KMS-11 (cell line): Measurements from ENCODE around the gene CD247.

Experiments used
- H2AFZ ChIP-seq: fragments of 200-600 bp; sonication (generic); 2 replicates; pipeline ENCODE4 v1.6.1; 2016; ENCODE audit warnings: antibody characterized with exemption, mixed run types, low read depth
- H3K27ac ChIP-seq: fragments of 200-600 bp; sonication (generic); 2 replicates; pipeline ENCODE4 v1.6.1; 2016; ENCODE audit warnings: mild to moderate bottlenecking, mixed run types
- H3K27me3 ChIP-seq: fragments of 200-600 bp; sonication (generic); 2 replicates; pipeline ENCODE4 v1.6.1; 2017; ENCODE audit warnings: mild to moderate bottlenecking, low read depth, mixed run types, moderate library complexity; ENCODE audit not compliant: insufficient read depth
- H3K36me3 ChIP-seq: fragments of 200-600 bp; sonication (generic); 2 replicates; pipeline ENCODE4 v1.6.1; 2017; ENCODE audit warnings: mild to moderate bottlenecking, mixed run types; ENCODE audit not compliant: insufficient read depth
- H3K4me1 ChIP-seq: fragments of 200-600 bp; sonication (generic); 2 replicates; pipeline ENCODE4 v1.6.1; 2016; ENCODE audit warnings: mild to moderate bottlenecking, low read depth, mixed run types; ENCODE audit not compliant: poor library complexity, severe bottlenecking
- H3K4me2 ChIP-seq: fragments of 200-600 bp; sonication (generic); 2 replicates; pipeline ENCODE4 v1.7.0; 2016; ENCODE audit warnings: mild to moderate bottlenecking, mixed run types
- H3K4me3 ChIP-seq: fragments of 200-600 bp; sonication (generic); IDR thresholded peaks from 2 replicates; pipeline ENCODE4 v1.6.1; 2017; ENCODE audit warnings: low read depth, low read length, mixed read lengths; ENCODE audit not compliant: insufficient read depth
- H3K79me2 ChIP-seq: fragments of 200-600 bp; sonication (generic); 2 replicates; pipeline ENCODE4 v1.6.1; 2016; ENCODE audit warnings: low read depth, mixed run types; ENCODE audit not compliant: insufficient read depth
- H3K9ac ChIP-seq: fragments of 200-600 bp; sonication (generic); 2 replicates; pipeline ENCODE4 v1.6.1; 2016; ENCODE audit warnings: mild to moderate bottlenecking, mixed run types
- H4K20me1 ChIP-seq: fragments of 200-600 bp; sonication (generic); 2 replicates; pipeline ENCODE4 v1.6.1; 2016; ENCODE audit warnings: mild to moderate bottlenecking, mixed run types; ENCODE audit not compliant: insufficient read depth
- CTCF ChIP-seq: fragments of 200-600 bp; sonication (generic); conservative IDR thresholded peaks from 2 replicates; pipeline ENCODE4 v1.6.1; 2017; ENCODE audit warnings: low read depth, mild to moderate bottlenecking, antibody characterized with exemption, low read length, moderate library complexity, mixed read lengths

The CD247 gene

GRCh38 chr1:167526667-167527383 lies 8.5 kb upstream of the CD247 start:
- no peaks in the 10 kb centered on the region for H3K27me3 ChIP-seq
- no peak overlapping the region for H3K4me3 ChIP-seq
- no peak overlapping the region for H3K9ac ChIP-seq
- H3K79me2 ChIP-seq = no peaks in the 10 kb centered on the region
- no peak for TF ChIP-seq CTCF
- H3K36me3 ChIP-seq = no peaks in the 10 kb centered on the region
- no peaks in the 10 kb centered on the region for H3K4me1 ChIP-seq
- no peaks in the 10 kb centered on the region for H4K20me1 ChIP-seq
- no peak overlapping the region for H3K4me2 ChIP-seq
- no peak overlapping the region for H3K27ac ChIP-seq
- H2AFZ ChIP-seq = no peak overlapping the region

GRCh38 chr1:167524651-167525050 lies 6.3 kb upstream of the CD247 start:
- no peak overlapping the region for H3K4me2 ChIP-seq
- H3K27ac ChIP-seq = no peak overlapping the region
- no peaks in the 10 kb centered on the region for H3K4me1 ChIP-seq
- H3K79me2 ChIP-seq = no peaks in the 10 kb centered on the region
- H3K9ac ChIP-seq = no peak overlapping the region
- H3K36me3 ChIP-seq = no peaks in the 10 kb centered on the region
- no peak overlapping the region for H3K4me3 ChIP-seq
- TF ChIP-seq CTCF = no peak
- H4K20me1 ChIP-seq = no peaks in the 10 kb centered on the region
- no peak overlapping the region for H2AFZ ChIP-seq
- no peaks in the 10 kb centered on the region for H3K27me3 ChIP-seq

GRCh38 chr1:167522246-167522645 lies 3.9 kb upstream of the CD247 start:
- H3K27me3 ChIP-seq = no peaks in the 10 kb centered on the region

GRCh38 chr1:167520711-167521206 lies 2.4 kb upstream of the CD247 start:
- Histone ChIP-seq H3K27me3 (no peaks in the 10 kb centered on the region), H3K4me3 (no peak overlapping the region)
- no peak for TF ChIP-seq CTCF

More at GRCh38 chr1:167522246-167522645, 3.9 kb upstream of the CD247 start:
- no peaks in the 10 kb centered on the region for H3K36me3 ChIP-seq
- no peak for TF ChIP-seq CTCF
- H3K27ac ChIP-seq = no peak overlapping the region
- H3K4me3 ChIP-seq = no peak overlapping the region
- H2AFZ ChIP-seq = no peak overlapping the region
- H3K4me2 ChIP-seq = no peak overlapping the region
- H3K9ac ChIP-seq = no peak overlapping the region
- no peaks in the 10 kb centered on the region for H3K79me2 ChIP-seq
- no peaks in the 10 kb centered on the region for H3K4me1 ChIP-seq
- H4K20me1 ChIP-seq = no peaks in the 10 kb centered on the region

More at GRCh38 chr1:167520711-167521206, 2.4 kb upstream of the CD247 start:
- H4K20me1 ChIP-seq = no peaks in the 10 kb centered on the region
- no peak overlapping the region for H3K4me2 ChIP-seq
- H3K36me3 ChIP-seq = no peaks in the 10 kb centered on the region
- H3K79me2 ChIP-seq = no peaks in the 10 kb centered on the region
- H2AFZ ChIP-seq = no peak overlapping the region
- no peak overlapping the region for H3K27ac ChIP-seq
- H3K9ac ChIP-seq = no peak overlapping the region
- H3K4me1 ChIP-seq = no peaks in the 10 kb centered on the region
